PC-3 (cell line): ENCODE data around the gene NUB1. TPM values are rescaled to one million over a fixed set of nuclear protein-coding genes. Genes with fewer than 3 reads are reported as not detected.

Experiments used
- ATAC-seq: fragments of 200-7000 bp; cut with Tn5 transposase; 2 replicates; pipeline ENCODE4 v1.9.1; 2020; ENCODE audit warnings: mild to moderate bottlenecking, moderate library complexity
- BruUV-seq: library from RNA; stranded (reverse); fragments of 400-500 nt; replicated peaks from 2 replicates; lab custom pipeline; 2021; lab: Mats Ljungman, UMichigan
- CTCF ChIA-PET: fragments of 300-600 bp; sonication (Branson Sonifier 250); formaldehyde crosslinking; loops from one replicate; lab custom pipeline; 2022; ENCODE audit warnings: antibody characterized with exemption; lab: Charles Lee
- POLR2A ChIA-PET: fragments of 300-600 bp; sonication (Branson Sonifier 250); formaldehyde crosslinking; loops from one replicate; lab custom pipeline; 2022; ENCODE audit warnings: antibody characterized with exemption; ENCODE audit not compliant: unreplicated experiment; lab: Charles Lee
- DNase-seq: peaks from one replicate; pipeline ENCODE4 v3.0.0-alpha.2; 2015
- H2AFZ ChIP-seq: fragments of 300-600 bp; sonication (generic); 2 replicates; pipeline ENCODE4 v1.6.0; 2016; ENCODE audit warnings: antibody characterized with exemption, low read length
- H3F3A ChIP-seq: fragments of 300-600 bp; sonication (generic); one replicate; pipeline ENCODE4 v1.6.0; 2017; ENCODE audit warnings: antibody characterized with exemption, low read length, control low read depth, mild to moderate bottlenecking; ENCODE audit not compliant: unreplicated experiment
- H3K27ac ChIP-seq: fragments of 300-600 bp; sonication (generic); 2 replicates; pipeline ENCODE4 v1.5.1; 2016; ENCODE audit warnings: mild to moderate bottlenecking, low read length
- H3K27me3 ChIP-seq: fragments of 300-600 bp; sonication (generic); 2 replicates; pipeline ENCODE4 v1.6.1; 2016; ENCODE audit warnings: low read length, mixed read lengths
- H3K36me3 ChIP-seq: fragments of 300-600 bp; sonication (generic); 2 replicates; pipeline ENCODE4 v1.6.1; 2016; ENCODE audit warnings: low read depth, mixed run types, low read length, mixed read lengths
- H3K4me1 ChIP-seq: fragments of 300-600 bp; sonication (generic); 2 replicates; pipeline ENCODE4 v1.5.1; 2016; ENCODE audit warnings: low read length; ENCODE audit not compliant: insufficient read depth
- H3K4me2 ChIP-seq: fragments of 300-600 bp; sonication (generic); 2 replicates; pipeline ENCODE4 v1.6.0; 2016; ENCODE audit warnings: low read length
- H3K4me3 ChIP-seq: fragments of 300-600 bp; sonication (generic); 2 replicates; pipeline ENCODE4 v1.5.1; 2016; ENCODE audit warnings: mild to moderate bottlenecking, low read length, mixed read lengths
- H3K79me2 ChIP-seq: fragments of 300-600 bp; sonication (generic); 2 replicates; pipeline ENCODE4 v1.6.1; 2017; ENCODE audit warnings: low read length, mixed read lengths
- H3K9ac ChIP-seq: fragments of 300-600 bp; sonication (generic); 2 replicates; pipeline ENCODE4 v1.6.0; 2016; ENCODE audit warnings: mild to moderate bottlenecking, low read length
- H3K9me2 ChIP-seq: fragments of 300-600 bp; sonication (generic); replicated peaks from 2 replicates; pipeline ENCODE4 v1.6.1; 2016; ENCODE audit warnings: mixed run types, low read length, mixed read lengths
- H3K9me3 ChIP-seq: fragments of 300-600 bp; sonication (generic); 2 replicates; pipeline ENCODE4 v1.6.1; 2016; ENCODE audit warnings: low read length, mixed read lengths
- H4K20me1 ChIP-seq: fragments of 300-600 bp; sonication (generic); 2 replicates; pipeline ENCODE4 v1.6.1; 2016; ENCODE audit warnings: low read length, mixed read lengths
- CTCF ChIP-seq: fragments of 300-600 bp; sonication (generic); conservative IDR thresholded peaks from 2 replicates; pipeline ENCODE4 v1.5.1; 2017; ENCODE audit warnings: antibody characterized with exemption, low read depth, mild to moderate bottlenecking, low read length
- EZH2 ChIP-seq: fragments of 300-600 bp; sonication (generic); IDR thresholded peaks from one replicate; pipeline ENCODE4 v1.6.1; 2017; ENCODE audit warnings: antibody characterized with exemption, mild to moderate bottlenecking, low read length; ENCODE audit not compliant: unreplicated experiment
- EZH2phosphoT487 ChIP-seq: fragments of 300-600 bp; sonication (generic); IDR thresholded peaks from 2 replicates; pipeline ENCODE4 v1.6.1; 2018; ENCODE audit warnings: mild to moderate bottlenecking, antibody characterized with exemption, low read length, borderline replicate concordance
- intact Hi-C: fragments of 100-400 bp; cut with micrococcal nuclease; formaldehyde crosslinking; loops from 2 replicates; pipeline ENCODE4 v1.9.0; 2023
- total RNA-seq: library from RNA; depleted of rRNA; stranded (reverse); fragments of >200 nt; gene quantifications from 2 replicates; pipeline ENCODE4 v1.2.3, GENCODE V29; 2014

The NUB1 gene
- total RNA-seq, 1 experiment from 2014 or later, result 40.1 TPM

- Histone ChIP-seq H2AFZ (no peak overlapping the region), H3K9me3 (no peaks in the 10 kb centered on the region), H3K4me3 (no peak overlapping the region), H3K9ac (no peak overlapping the region), H3K27me3 (no peaks in the 10 kb centered on the region; the same call in 1 of the 2 replicates), H3K27ac (no peak overlapping the region), H3F3A (no peaks in the 10 kb centered on the region), H3K36me3 (no peaks in the 10 kb centered on the region), H3K79me2 (no peaks in the 10 kb centered on the region), H4K20me1 (no peaks in the 10 kb centered on the region), H3K9me2 (no peaks in the 10 kb centered on the region), H3K4me2 (no peak overlapping the region), H3K4me1 (no peaks in the 10 kb centered on the region)
- CTCF ChIA-PET, result no interaction called here
- no TSS peak for BruUV-seq
- no peak for TF ChIP-seq CTCF
- no peak for TF ChIP-seq EZH2
- TF ChIP-seq EZH2phosphoT487, result no peak
- POLR2A ChIA-PET, result no interaction called here
- ATAC-seq (no peak), DNase-seq (no peak)
- intact Hi-C loops, result no loop called here
Measured at GRCh38 chr7:151389096-151389767, 47.6 kb downstream of the NUB1 start.

GRCh38 chr7:151389768-151390597 is 48.4 kb downstream of the NUB1 start:
- Histone ChIP-seq H3K27ac (no peak overlapping the region), H3K9me3 (no peaks in the 10 kb centered on the region), H3K9me2 (no peaks in the 10 kb centered on the region), H3K79me2 (no peaks in the 10 kb centered on the region), H3K4me1 (no peaks in the 10 kb centered on the region), H2AFZ (no peak overlapping the region), H3K36me3 (no peaks in the 10 kb centered on the region), H3F3A (no peaks in the 10 kb centered on the region), H3K4me3 (no peak overlapping the region), H4K20me1 (no peaks in the 10 kb centered on the region), H3K4me2 (no peak overlapping the region), H3K27me3 (no peaks in the 10 kb centered on the region; the same call in 1 of the 2 replicates), H3K9ac (no peak overlapping the region)
- no peak for DNase-seq
- no peak for ATAC-seq
- ChIA-PET POLR2A (no interaction called here), CTCF (no interaction called here)
- intact Hi-C loops, result no loop called here
- BruUV-seq, result no TSS peak
- TF ChIP-seq EZH2 (no peak), EZH2phosphoT487 (no peak), CTCF (no peak)
